OCI-LY1 (cell line): Measurements from ENCODE around the gene ATP11B.

Source experiments
- H2AFZ ChIP-seq: fragments of 200-600 bp; sonication (generic), shearing (Covaris generic); 2 replicates; pipeline ENCODE4 v1.6.0; 2014; ENCODE audit warnings: antibody characterized with exemption, mild to moderate bottlenecking, low read length
- H3F3A ChIP-seq: fragments of 200-600 bp; sonication (generic), shearing (Covaris generic); 2 replicates; pipeline ENCODE4 v1.6.0; 2014; ENCODE audit warnings: mild to moderate bottlenecking, antibody characterized with exemption, low read length, moderate library complexity; ENCODE audit not compliant: insufficient read depth
- H3K27ac ChIP-seq: fragments of 200-600 bp; sonication (generic); 2 replicates; pipeline ENCODE4 v1.5.1; 2014; ENCODE audit warnings: low read length, mixed run types, mild to moderate bottlenecking, low read depth; ENCODE audit not compliant: poor library complexity, severe bottlenecking
- H3K27me3 ChIP-seq: fragments of 200-600 bp; sonication (generic); 2 replicates; pipeline ENCODE4 v1.6.0; 2014; ENCODE audit warnings: antibody characterized with exemption, mild to moderate bottlenecking, low read length, moderate library complexity; ENCODE audit not compliant: insufficient read depth
- H3K36me3 ChIP-seq: fragments of 200-600 bp; sonication (generic); 2 replicates; pipeline ENCODE4 v1.6.1; 2014; ENCODE audit warnings: mild to moderate bottlenecking, antibody characterized with exemption, low read length, moderate library complexity, mixed read lengths; ENCODE audit not compliant: insufficient read depth
- H3K4me1 ChIP-seq: fragments of 200-600 bp; sonication (generic); 2 replicates; pipeline ENCODE4 v1.5.1; 2014; ENCODE audit warnings: mild to moderate bottlenecking, low read length, moderate library complexity; ENCODE audit not compliant: insufficient read depth, severe bottlenecking
- H3K4me2 ChIP-seq: fragments of 200-600 bp; sonication (generic), shearing (Covaris generic); 2 replicates; pipeline ENCODE4 v1.6.1; 2014; ENCODE audit warnings: low read length
- H3K4me3 ChIP-seq: fragments of 200-600 bp; sonication (generic); 2 replicates; pipeline ENCODE4 v1.5.1; 2014; ENCODE audit warnings: low read length, low read depth, mild to moderate bottlenecking, mixed read lengths; ENCODE audit not compliant: poor library complexity, severe bottlenecking
- H3K79me2 ChIP-seq: fragments of 200-600 bp; shearing (Covaris generic); 2 replicates; pipeline ENCODE4 v1.6.1; 2016; ENCODE audit warnings: mixed run types, low read length, mixed read lengths; ENCODE audit not compliant: insufficient read depth
- H3K9ac ChIP-seq: fragments of 200-600 bp; sonication (generic), shearing (Covaris generic); 2 replicates; pipeline ENCODE4 v1.6.1; 2014; ENCODE audit warnings: mild to moderate bottlenecking, low read length, mixed read lengths
- H3K9me2 ChIP-seq: fragments of 200-600 bp; sonication (generic), shearing (Covaris generic); 2 replicates; pipeline ENCODE4 v1.6.1; 2014; ENCODE audit warnings: low read depth, mild to moderate bottlenecking, low read length, mixed read lengths
- H3K9me3 ChIP-seq: fragments of 200-600 bp; shearing (Covaris generic); 2 replicates; pipeline ENCODE4 v1.6.1; 2014; ENCODE audit warnings: low read length, mixed read lengths
- H4K20me1 ChIP-seq: fragments of 200-600 bp; sonication (generic), shearing (Covaris generic); 2 replicates; pipeline ENCODE4 v1.6.0; 2016; ENCODE audit warnings: mild to moderate bottlenecking, low read length; ENCODE audit not compliant: insufficient read depth
- EZH2 ChIP-seq: fragments of 200-600 bp; sonication (generic), shearing (Covaris generic); IDR thresholded peaks from 2 replicates; pipeline ENCODE4 v1.8.0; 2017; ENCODE audit warnings: borderline replicate concordance, mixed run types, mild to moderate bottlenecking, antibody characterized with exemption, low read length, moderate library complexity, mixed read lengths
- TF ChIP-seq, protein P1 (sequence below): fragments of 200-600 bp; sonication (generic), shearing (Covaris generic); IDR thresholded peaks from 2 replicates; pipeline ENCODE4 v1.5.1; 2017; ENCODE audit warnings: mild to moderate bottlenecking, antibody characterized with exemption, low read length, moderate library complexity, mixed read lengths

Gene ATP11B

GRCh38 chr3:182905623-182906022 is 112.3 kb downstream of the ATP11B start:
- Histone ChIP-seq H3K36me3 (peaks cover 32% of the 10 kb centered on the region; the same call in 1 of the 2 replicates), H3K27ac (no peak overlapping the region), H3K4me3 (no peak overlapping the region), H3K4me1 (no peaks in the 10 kb centered on the region), H3K4me2 (no peak overlapping the region), H3K9ac (no peak overlapping the region), H3K9me2 (no peaks in the 10 kb centered on the region), H3K79me2 (no peaks in the 10 kb centered on the region), H3K27me3 (no peaks in the 10 kb centered on the region), H3K9me3 (no peaks in the 10 kb centered on the region), H2AFZ (no peak overlapping the region), H3F3A (peaks cover 4% of the 10 kb centered on the region; the same call in 1 of the 2 replicates), H4K20me1 (no peaks in the 10 kb centered on the region)
- TF ChIP-seq EZH2: no peak
- TF ChIP-seq, protein P1, sequence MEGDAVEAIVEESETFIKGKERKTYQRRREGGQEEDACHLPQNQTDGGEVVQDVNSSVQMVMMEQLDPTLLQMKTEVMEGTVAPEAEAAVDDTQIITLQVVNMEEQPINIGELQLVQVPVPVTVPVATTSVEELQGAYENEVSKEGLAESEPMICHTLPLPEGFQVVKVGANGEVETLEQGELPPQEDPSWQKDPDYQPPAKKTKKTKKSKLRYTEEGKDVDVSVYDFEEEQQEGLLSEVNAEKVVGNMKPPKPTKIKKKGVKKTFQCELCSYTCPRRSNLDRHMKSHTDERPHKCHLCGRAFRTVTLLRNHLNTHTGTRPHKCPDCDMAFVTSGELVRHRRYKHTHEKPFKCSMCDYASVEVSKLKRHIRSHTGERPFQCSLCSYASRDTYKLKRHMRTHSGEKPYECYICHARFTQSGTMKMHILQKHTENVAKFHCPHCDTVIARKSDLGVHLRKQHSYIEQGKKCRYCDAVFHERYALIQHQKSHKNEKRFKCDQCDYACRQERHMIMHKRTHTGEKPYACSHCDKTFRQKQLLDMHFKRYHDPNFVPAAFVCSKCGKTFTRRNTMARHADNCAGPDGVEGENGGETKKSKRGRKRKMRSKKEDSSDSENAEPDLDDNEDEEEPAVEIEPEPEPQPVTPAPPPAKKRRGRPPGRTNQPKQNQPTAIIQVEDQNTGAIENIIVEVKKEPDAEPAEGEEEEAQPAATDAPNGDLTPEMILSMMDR: no peak

DNA sequence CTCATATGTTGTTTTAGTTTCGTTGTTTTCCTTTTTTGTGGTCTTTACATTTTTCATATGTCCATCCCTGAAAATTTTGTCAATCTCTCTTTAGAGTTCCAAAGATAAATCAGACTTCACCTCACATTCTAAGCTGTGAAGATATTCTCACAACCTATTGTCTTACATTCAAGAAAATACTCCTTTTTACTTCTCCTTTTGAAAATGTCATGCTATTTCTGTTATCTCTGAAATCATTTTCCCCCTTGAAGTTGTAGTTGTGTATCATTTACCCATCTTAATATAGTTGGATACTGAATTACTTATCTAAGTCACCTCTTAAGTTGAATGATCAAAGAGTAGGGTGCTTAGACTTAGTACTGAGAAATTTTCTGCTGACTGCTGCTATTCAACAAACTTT is 112.7 kb downstream of the ATP11B start:
- no peak overlapping the region for H3K4me3 ChIP-seq
- no peaks in the 10 kb centered on the region for H3K27me3 ChIP-seq
- no peak overlapping the region for H3K9ac ChIP-seq
- no peak overlapping the region for H2AFZ ChIP-seq
- H3F3A ChIP-seq: peaks cover 4% of the 10 kb centered on the region; the same call in 1 of the 2 replicates
- no peak overlapping the region for H3K27ac ChIP-seq
- H3K4me2 ChIP-seq: no peak overlapping the region
- TF ChIP-seq, protein P1: no peak
- no peak for TF ChIP-seq EZH2
- H4K20me1 ChIP-seq: no peaks in the 10 kb centered on the region
- H3K9me2 ChIP-seq: no peaks in the 10 kb centered on the region
- no peaks in the 10 kb centered on the region for H3K9me3 ChIP-seq
- no peaks in the 10 kb centered on the region for H3K79me2 ChIP-seq
- H3K4me1 ChIP-seq: no peaks in the 10 kb centered on the region
- peaks cover 32% of the 10 kb centered on the region; the same call in 1 of the 2 replicates for H3K36me3 ChIP-seq

GRCh38 chr3:182908471-182908870 is 115.2 kb downstream of the ATP11B start:
- Histone ChIP-seq H3K27me3 (no peaks in the 10 kb centered on the region), H3K27ac (no peak overlapping the region), H3K36me3 (peaks cover 19% of the 10 kb centered on the region; the same call in 1 of the 2 replicates), H3F3A (peaks cover 4% of the 10 kb centered on the region; the same call in 1 of the 2 replicates), H2AFZ (no peak overlapping the region), H3K4me2 (no peak overlapping the region), H3K4me1 (peaks cover under 1% of the 10 kb centered on the region), H4K20me1 (no peaks in the 10 kb centered on the region), H3K4me3 (no peak overlapping the region), H3K79me2 (no peaks in the 10 kb centered on the region), H3K9ac (no peak overlapping the region), H3K9me3 (no peaks in the 10 kb centered on the region), H3K9me2 (no peaks in the 10 kb centered on the region)
- no peak for TF ChIP-seq EZH2
- TF ChIP-seq, protein P1: no peak
